Effector CD8-positive, alpha-beta T cell (primary cell): ENCODE measurements around the gene HIGD1C.
"Not testable (repeated sequence)": the region's sequence is repeated elsewhere in the genome, so short reads cannot be mapped to it uniquely, and the experiment has no call there.

Source experiments
- DNase-seq: peaks from one replicate; lab custom pipeline; 2025; lab: John Stamatoyannopoulos, UW

The HIGD1C gene

GRCh38 chr12:50933459-50934124 is 18.8 kb upstream of the HIGD1C start:
- no peak for DNase-seq

- DNase-seq = no peak
Observed at GRCh38 chr12:50934371-50934851, 17.9 kb upstream of the HIGD1C start.

- no peak for DNase-seq
Observed at GRCh38 chr12:50934981-50935807, 17.1 kb upstream of the HIGD1C start.

GRCh38 chr12:50936821-50937530 is 15.4 kb upstream of the HIGD1C start:
- no peak for DNase-seq

- no peak for DNase-seq
Observed at GRCh38 chr12:50937653-50938052, 14.7 kb upstream of the HIGD1C start.

- no peak for DNase-seq
Observed at GRCh38 chr12:50947933-50948626, 4.3 kb upstream of the HIGD1C start.

GRCh38 chr12:50948798-50949197 is 3.5 kb upstream of the HIGD1C start:
- no peak for DNase-seq

GRCh38 chr12:50949801-50950302 is 2.5 kb upstream of the HIGD1C start:
- no peak for DNase-seq

- DNase-seq = no peak
Observed at GRCh38 chr12:50951112-50951511, 1.2 kb upstream of the HIGD1C start.

GRCh38 chr12:50953047-50953446 is 703 bp downstream of the HIGD1C start:
- no peak for DNase-seq

GRCh38 chr12:50954789-50955188 is 2.4 kb downstream of the HIGD1C start:
- DNase-seq = not testable (repeated sequence)

GRCh38 chr12:50955288-50955687 is 2.9 kb downstream of the HIGD1C start:
- no peak for DNase-seq

GRCh38 chr12:50955697-50956096 is 3.4 kb downstream of the HIGD1C start:
- no peak for DNase-seq

GRCh38 chr12:50960130-50960529 is 7.8 kb downstream of the HIGD1C start:
- DNase-seq = no peak

- no peak for DNase-seq
Observed at GRCh38 chr12:50961708-50962107, 9.4 kb downstream of the HIGD1C start.

- DNase-seq = no peak
Observed at GRCh38 chr12:50964432-50964831, 12.1 kb downstream of the HIGD1C start.

- DNase-seq = no peak
Observed at GRCh38 chr12:50971946-50972345, 19.6 kb downstream of the HIGD1C start.

GRCh38 chr12:50979369-50980052 is 27.2 kb downstream of the HIGD1C start:
- DNase-seq = no peak

- no peak for DNase-seq
Observed at GRCh38 chr12:50980545-50980944, 28.2 kb downstream of the HIGD1C start.

- no peak for DNase-seq
Observed at GRCh38 chr12:50981319-50982239, 29.2 kb downstream of the HIGD1C start.
